GM23248 (cell line): ENCODE data around the gene TMEM255B. TPM values are rescaled to one million over a fixed set of nuclear protein-coding genes. Genes with fewer than 3 reads are reported as not detected.

ENCODE experiments used
- DNase-seq: peaks from one replicate; pipeline ENCODE4 v3.0.0-alpha.2; 2015
- H2AFZ ChIP-seq: fragments of 200-600 bp; sonication (generic); 2 replicates; pipeline ENCODE4 v1.6.1; 2016; ENCODE audit warnings: antibody characterized with exemption
- H3F3A ChIP-seq: fragments of 200-600 bp; sonication (generic); 2 replicates; pipeline ENCODE4 v1.6.1; 2016; ENCODE audit warnings: mild to moderate bottlenecking, antibody characterized with exemption, mixed run types; ENCODE audit not compliant: insufficient read depth
- H3K27ac ChIP-seq: fragments of 200-600 bp; sonication (generic); 2 replicates; pipeline ENCODE4 v1.5.1; 2016; ENCODE audit warnings: mild to moderate bottlenecking
- H3K27me3 ChIP-seq: fragments of 200-600 bp; sonication (generic); replicated peaks from 2 replicates; pipeline ENCODE4 v1.6.1; 2016; ENCODE audit warnings: mild to moderate bottlenecking; ENCODE audit not compliant: insufficient read depth
- H3K36me3 ChIP-seq: fragments of 200-600 bp; sonication (generic); 2 replicates; pipeline ENCODE4 v1.6.1; 2016; ENCODE audit warnings: low read depth, mild to moderate bottlenecking
- H3K4me1 ChIP-seq: fragments of 200-600 bp; sonication (generic); 2 replicates; pipeline ENCODE4 v1.6.1; 2016; ENCODE audit warnings: mild to moderate bottlenecking; ENCODE audit not compliant: insufficient read depth
- H3K4me2 ChIP-seq: fragments of 200-600 bp; sonication (generic); one replicate; pipeline ENCODE4 v1.6.1; 2016; ENCODE audit warnings: mild to moderate bottlenecking; ENCODE audit not compliant: unreplicated experiment
- H3K4me3 ChIP-seq: fragments of 200-600 bp; sonication (generic); 2 replicates; pipeline ENCODE4 v1.5.1; 2016; ENCODE audit warnings: mild to moderate bottlenecking
- H3K79me2 ChIP-seq: fragments of 200-600 bp; sonication (generic); 2 replicates; pipeline ENCODE4 v1.6.1; 2016; ENCODE audit warnings: mild to moderate bottlenecking; ENCODE audit not compliant: insufficient read depth
- H3K9ac ChIP-seq: fragments of 200-600 bp; sonication (generic); 2 replicates; pipeline ENCODE4 v1.6.1; 2016; ENCODE audit warnings: mild to moderate bottlenecking
- H3K9me2 ChIP-seq: fragments of 200-600 bp; sonication (generic); 2 replicates; pipeline ENCODE4 v1.6.1; 2016; ENCODE audit warnings: mixed run types, mild to moderate bottlenecking, moderate library complexity; ENCODE audit not compliant: insufficient read depth
- H3K9me3 ChIP-seq: fragments of 200-600 bp; sonication (generic); one replicate; pipeline ENCODE4 v1.6.1; 2017; ENCODE audit warnings: low read depth
- H4K20me1 ChIP-seq: fragments of 200-600 bp; sonication (generic); 2 replicates; pipeline ENCODE4 v1.6.0; 2016; ENCODE audit not compliant: insufficient read depth
- EZH2 ChIP-seq: fragments of 200-600 bp; sonication (generic); IDR thresholded peaks from 2 replicates; pipeline ENCODE4 v1.6.1; 2018; ENCODE audit warnings: antibody characterized with exemption, mild to moderate bottlenecking; ENCODE audit not compliant: insufficient read depth, poor library complexity, severe bottlenecking
- EZH2phosphoT487 ChIP-seq: fragments of 200-600 bp; sonication (generic); IDR thresholded peaks from 2 replicates; pipeline ENCODE4 v1.6.1; 2018; ENCODE audit warnings: antibody characterized with exemption, moderate library complexity, mild to moderate bottlenecking, low read depth; ENCODE audit not compliant: insufficient read depth
- WGBS, 2 experiments: methylation state at CpG; one replicate each; pipeline ENCODE4 v1.1.6; 2015 to 2017; ENCODE audit warnings: low lambda C conversion rate in 2 of 2, low coverage in 1 of 2; ENCODE audit errors: missing lambda C conversion rate in 2 of 2; 5-methylcytosine and 5-hydroxymethylcytosine counted together
- in situ Hi-C: fragments of 300-500 bp; cut with MboI; formaldehyde crosslinking; loops from 2 replicates; pipeline ENCODE4 v1.15.0; 2020
- polyA plus RNA-seq: library from polyadenylated mRNA; unstranded; fragments of >200 nt; fragmentation: Nextera tagmentation; extraction: Ambion mirVana; gene quantifications from 2 replicates; pipeline ENCODE4 v1.2.1, GENCODE V29; 2016
- total RNA-seq: library from RNA; depleted of rRNA; stranded (reverse); fragments of >200 nt; shearing (Covaris generic); gene quantifications from 2 replicates; pipeline ENCODE4 v1.2.3, GENCODE V29; 2014

TMEM255B gene
- total and polyA plus RNA-seq, 2 experiments from 2014 or later: 8.2 TPM; not detected in 1

DNA sequence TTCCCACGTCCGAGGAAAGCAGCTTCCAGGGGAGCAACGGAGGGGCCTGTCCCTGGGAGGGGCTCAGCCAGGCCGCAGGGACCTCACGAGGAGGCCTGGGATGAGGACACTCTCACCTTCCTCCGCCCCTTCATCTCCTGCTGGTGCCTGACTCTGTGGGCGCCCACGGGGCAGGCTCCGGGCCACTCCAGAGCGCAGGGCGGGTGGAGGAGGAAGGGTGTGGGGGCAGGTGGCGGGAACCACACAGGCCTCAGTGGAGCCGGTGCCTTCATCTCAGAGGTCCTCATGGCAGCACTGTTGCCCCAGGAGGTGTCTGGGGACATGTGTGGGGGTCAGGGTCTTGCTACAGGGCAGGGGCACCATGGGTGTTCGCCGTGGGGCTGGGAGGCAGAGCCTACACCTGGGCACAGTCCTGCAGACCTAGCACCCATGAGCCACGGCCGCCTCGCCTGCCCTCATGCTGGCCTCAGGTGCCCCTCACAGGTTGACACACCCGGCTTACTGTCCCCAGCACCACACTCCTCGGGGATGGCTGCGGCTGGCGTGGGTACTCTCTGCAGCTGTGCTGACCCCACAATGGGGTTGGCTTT lies 10.1 kb upstream of the TMEM255B start:
- Histone ChIP-seq H3K4me3 (no peak overlapping the region), H3F3A (peaks cover 7% of the 10 kb centered on the region; the same call in 1 of the 2 replicates), H3K27me3 (no peaks in the 10 kb centered on the region), H3K9ac (no peak overlapping the region), H3K79me2 (no peaks in the 10 kb centered on the region), H3K9me3 (no peaks in the 10 kb centered on the region), H2AFZ (no peak overlapping the region), H3K4me2 (no peak overlapping the region), H4K20me1 (no peaks in the 10 kb centered on the region), H3K27ac (no peak overlapping the region), H3K4me1 (no peaks in the 10 kb centered on the region), H3K9me2 (no peaks in the 10 kb centered on the region), H3K36me3 (no peaks in the 10 kb centered on the region)
- WGBS, 2 experiments: 71 to 72% methylated on average over 18 to 22 of the region's 22 CpGs
- DNase-seq: no peak
- TF ChIP-seq EZH2 (no peak), EZH2phosphoT487 (no peak)
- in situ Hi-C loops: no loop called here

DNA sequence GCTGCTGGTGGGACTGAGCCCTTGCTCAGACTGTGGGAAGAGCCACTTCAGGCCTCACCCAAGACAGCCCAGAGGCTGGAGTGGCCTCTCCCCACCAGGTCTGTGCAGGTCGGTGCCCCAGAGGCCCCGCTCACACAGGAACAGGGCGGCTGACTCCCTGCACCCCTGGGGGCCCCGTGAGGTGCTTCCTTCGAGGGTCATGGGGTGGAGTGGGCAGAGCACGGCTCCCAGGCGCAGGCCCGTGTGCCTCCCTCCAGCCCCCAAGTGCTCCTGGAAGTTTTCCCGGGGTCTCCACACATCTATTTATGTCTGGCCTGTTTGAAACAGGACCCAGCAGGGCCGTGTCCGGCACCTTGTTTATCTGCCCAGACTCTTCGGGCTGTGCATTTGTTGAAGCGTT lies 9.5 kb upstream of the TMEM255B start:
- no peaks in the 10 kb centered on the region for H3K36me3 ChIP-seq
- no peak overlapping the region for H3K27ac ChIP-seq
- TF ChIP-seq EZH2 (no peak), EZH2phosphoT487 (no peak)
- no peak for DNase-seq
- in situ Hi-C loops: no loop called here
- H3K9me3 ChIP-seq: no peaks in the 10 kb centered on the region
- no peak overlapping the region for H3K4me3 ChIP-seq
- H3F3A ChIP-seq: peaks cover 7% of the 10 kb centered on the region; the same call in 1 of the 2 replicates
- WGBS, 2 experiments: 55 to 60% methylated on average over 11 to 13 of the region's 13 CpGs
- no peak overlapping the region for H3K4me2 ChIP-seq
- H3K9me2 ChIP-seq: no peaks in the 10 kb centered on the region
- no peak overlapping the region for H2AFZ ChIP-seq
- no peaks in the 10 kb centered on the region for H3K27me3 ChIP-seq
- H3K4me1 ChIP-seq: no peaks in the 10 kb centered on the region
- no peaks in the 10 kb centered on the region for H4K20me1 ChIP-seq
- no peak overlapping the region for H3K9ac ChIP-seq
- H3K79me2 ChIP-seq: no peaks in the 10 kb centered on the region

DNA sequence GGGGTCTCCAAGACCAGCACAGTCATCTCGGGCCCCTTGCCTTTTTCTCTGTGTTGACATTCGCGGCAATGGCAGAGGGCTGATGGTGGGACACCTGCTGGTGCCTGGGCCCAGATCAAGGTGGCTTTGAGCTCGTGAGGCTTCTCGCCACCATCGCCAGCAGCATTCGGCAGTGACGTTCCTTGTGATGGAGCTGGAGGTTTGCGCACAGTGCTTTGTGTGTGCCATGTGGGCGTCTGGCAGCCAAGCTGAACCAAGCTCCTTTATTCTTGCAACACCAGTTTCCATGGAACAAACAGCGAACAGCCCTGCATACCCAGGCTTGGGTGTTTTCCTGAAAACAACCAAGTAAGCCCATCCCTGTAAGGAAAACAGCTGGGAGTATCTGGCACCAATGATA lies 9.1 kb upstream of the TMEM255B start:
- Histone ChIP-seq H3K4me1 (no peaks in the 10 kb centered on the region), H3K27ac (no peak overlapping the region), H3K36me3 (no peaks in the 10 kb centered on the region), H3F3A (peaks cover 7% of the 10 kb centered on the region; the same call in 1 of the 2 replicates), H3K9me2 (no peaks in the 10 kb centered on the region), H3K9me3 (no peaks in the 10 kb centered on the region), H3K4me2 (no peak overlapping the region), H3K9ac (no peak overlapping the region), H3K79me2 (no peaks in the 10 kb centered on the region), H2AFZ (no peak overlapping the region), H3K27me3 (no peaks in the 10 kb centered on the region), H4K20me1 (no peaks in the 10 kb centered on the region), H3K4me3 (no peak overlapping the region)
- 25 to 30% methylated on average over 11 of the region's 11 CpGs for WGBS, 2 experiments
- DNase-seq: peak; percentile 43
- TF ChIP-seq EZH2phosphoT487 (no peak), EZH2 (no peak)
- in situ Hi-C loops: no loop called here

GRCh38 chr13:113750554-113751399 lies 8.2 kb upstream of the TMEM255B start:
- Histone ChIP-seq H3K79me2 (no peaks in the 10 kb centered on the region), H3K9ac (no peak overlapping the region), H3K9me3 (no peaks in the 10 kb centered on the region), H3K4me3 (no peak overlapping the region), H3K36me3 (no peaks in the 10 kb centered on the region), H3K9me2 (no peaks in the 10 kb centered on the region), H3F3A (peaks cover 7% of the 10 kb centered on the region; the same call in 1 of the 2 replicates), H3K27ac (no peak overlapping the region), H2AFZ (no peak overlapping the region), H3K4me2 (no peak overlapping the region), H3K27me3 (no peaks in the 10 kb centered on the region), H3K4me1 (no peaks in the 10 kb centered on the region), H4K20me1 (no peaks in the 10 kb centered on the region)
- WGBS, 2 experiments: 75 to 80% methylated on average over 23 of the region's 23 CpGs
- no peak for DNase-seq
- in situ Hi-C loops: no loop called here
- no peak for TF ChIP-seq EZH2
- TF ChIP-seq EZH2phosphoT487: no peak
